ENCODE data around the gene TMCC1.
"Not testable (repeated sequence)": the region's sequence is repeated elsewhere in the genome, so short reads cannot be mapped to it uniquely, and the experiment has no call there.

Gene TMCC1

DNA sequence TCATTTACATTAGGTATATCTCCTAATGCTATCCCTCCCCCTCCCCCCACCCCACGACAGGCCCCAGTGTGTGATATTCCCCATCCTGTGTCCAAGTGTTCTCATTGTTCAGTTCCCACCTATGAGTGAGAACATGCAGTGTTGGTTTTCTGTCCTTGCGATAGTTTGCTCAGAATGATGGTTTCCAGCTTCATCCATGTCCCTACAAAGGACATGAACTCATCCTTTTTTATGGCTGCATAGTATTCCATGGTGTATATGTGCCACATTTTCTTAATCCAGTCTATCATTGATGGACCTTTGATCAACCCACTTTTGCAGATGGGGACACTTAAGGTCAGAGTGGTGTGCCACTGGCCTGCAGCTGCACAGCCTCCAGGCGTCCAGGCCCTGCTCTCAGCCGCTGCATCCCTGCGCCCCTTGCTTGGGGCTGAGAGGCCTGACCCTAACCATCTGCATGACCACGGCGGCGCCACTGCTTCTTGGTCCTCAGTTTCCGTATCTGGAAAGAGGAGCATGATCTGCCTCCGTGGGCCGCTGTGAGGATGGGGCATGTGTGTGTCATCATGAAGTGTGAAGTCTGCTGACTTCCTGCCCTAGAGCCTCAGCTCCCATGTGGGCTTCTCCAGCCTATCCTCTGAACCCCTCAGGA lies 282.6 kb downstream of the TMCC1 start:
- not testable (repeated sequence) for DNase-seq (ENCODE audit: low read depth in 3 of 3)

DNA sequence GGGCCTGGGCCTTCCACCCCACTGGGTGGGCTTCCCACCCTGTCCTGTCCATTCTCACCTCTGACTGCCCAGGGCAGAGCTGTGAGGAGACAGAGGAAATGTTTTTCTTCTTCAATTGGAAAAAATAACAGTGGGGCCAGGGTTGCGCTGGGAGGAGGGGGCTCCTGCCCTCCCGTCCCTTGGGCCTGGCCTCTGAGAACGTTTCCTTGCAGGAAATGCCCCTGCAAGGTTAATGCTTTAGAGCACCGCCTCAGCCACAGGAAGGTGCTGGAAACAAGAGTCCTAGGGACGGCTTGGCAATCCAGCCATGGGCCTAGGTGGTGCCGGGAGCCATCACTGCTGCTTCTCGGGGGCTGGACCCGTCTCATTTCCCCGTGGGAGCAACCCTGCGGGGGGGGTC lies 283.2 kb downstream of the TMCC1 start:
- no peak for DNase-seq (ENCODE audit: low read depth in 3 of 3)

DNA sequence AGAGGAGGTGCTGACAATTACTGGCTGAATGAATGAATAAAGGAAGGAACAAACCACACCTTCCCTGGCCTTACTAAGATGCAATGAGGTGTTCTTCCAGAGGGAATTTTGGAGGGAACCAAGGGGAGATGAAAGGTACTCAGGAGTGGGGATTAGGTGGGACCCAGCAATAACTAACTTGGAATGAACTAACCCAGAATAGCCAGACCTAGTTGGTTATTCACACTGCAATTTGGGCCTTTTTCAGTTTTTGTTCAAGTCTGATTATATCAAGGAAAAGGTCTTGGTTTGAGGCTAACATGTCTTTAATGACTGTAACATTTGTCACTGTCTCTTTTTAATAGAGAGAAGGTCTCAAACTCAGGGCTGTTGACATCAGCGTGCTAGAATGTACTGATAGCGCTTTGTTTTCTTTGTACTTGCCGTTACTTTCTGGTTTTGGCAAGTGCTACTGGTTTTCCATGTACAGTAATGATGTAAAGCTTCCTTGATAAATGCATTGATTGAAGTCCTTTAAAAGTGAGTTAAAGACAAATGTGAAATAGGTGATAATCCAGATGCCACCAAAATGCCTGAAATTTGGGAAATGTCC lies 283.8 kb downstream of the TMCC1 start:
- DNase-seq (ENCODE audit: low read depth in 3 of 3): no peak

DNA sequence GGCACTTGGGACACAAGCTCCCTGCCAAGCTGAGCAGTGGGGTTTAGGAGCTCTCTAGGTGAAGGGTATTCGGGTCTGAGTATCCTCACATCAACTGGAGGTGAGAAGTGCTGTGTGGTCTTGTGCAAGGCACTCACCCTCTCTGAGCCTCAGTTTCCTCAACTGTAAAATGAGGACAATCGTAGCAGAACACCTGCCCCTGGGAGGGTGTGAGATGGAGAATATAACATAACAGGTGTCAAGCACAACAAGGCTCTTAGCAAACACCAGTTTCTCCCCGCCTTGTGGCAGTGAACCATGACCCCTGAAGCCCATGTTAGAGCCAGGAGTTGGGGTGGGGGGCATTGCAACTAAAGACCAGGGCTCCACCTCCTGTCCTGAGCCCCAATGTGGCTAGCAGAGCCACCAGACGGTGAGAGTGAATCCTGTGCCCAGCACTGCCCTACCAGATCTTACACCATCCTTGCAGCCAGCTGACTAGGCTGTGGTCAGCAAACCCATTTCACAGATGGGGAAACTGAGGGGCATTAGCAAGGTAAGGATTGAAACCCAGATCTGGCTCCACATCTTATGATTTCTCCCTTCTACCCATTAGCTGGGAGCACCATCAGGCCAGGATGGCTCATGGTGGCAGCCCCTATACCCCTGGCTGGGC lies 284.4 kb downstream of the TMCC1 start:
- DNase-seq (ENCODE audit: low read depth in 3 of 3): no peak

DNA sequence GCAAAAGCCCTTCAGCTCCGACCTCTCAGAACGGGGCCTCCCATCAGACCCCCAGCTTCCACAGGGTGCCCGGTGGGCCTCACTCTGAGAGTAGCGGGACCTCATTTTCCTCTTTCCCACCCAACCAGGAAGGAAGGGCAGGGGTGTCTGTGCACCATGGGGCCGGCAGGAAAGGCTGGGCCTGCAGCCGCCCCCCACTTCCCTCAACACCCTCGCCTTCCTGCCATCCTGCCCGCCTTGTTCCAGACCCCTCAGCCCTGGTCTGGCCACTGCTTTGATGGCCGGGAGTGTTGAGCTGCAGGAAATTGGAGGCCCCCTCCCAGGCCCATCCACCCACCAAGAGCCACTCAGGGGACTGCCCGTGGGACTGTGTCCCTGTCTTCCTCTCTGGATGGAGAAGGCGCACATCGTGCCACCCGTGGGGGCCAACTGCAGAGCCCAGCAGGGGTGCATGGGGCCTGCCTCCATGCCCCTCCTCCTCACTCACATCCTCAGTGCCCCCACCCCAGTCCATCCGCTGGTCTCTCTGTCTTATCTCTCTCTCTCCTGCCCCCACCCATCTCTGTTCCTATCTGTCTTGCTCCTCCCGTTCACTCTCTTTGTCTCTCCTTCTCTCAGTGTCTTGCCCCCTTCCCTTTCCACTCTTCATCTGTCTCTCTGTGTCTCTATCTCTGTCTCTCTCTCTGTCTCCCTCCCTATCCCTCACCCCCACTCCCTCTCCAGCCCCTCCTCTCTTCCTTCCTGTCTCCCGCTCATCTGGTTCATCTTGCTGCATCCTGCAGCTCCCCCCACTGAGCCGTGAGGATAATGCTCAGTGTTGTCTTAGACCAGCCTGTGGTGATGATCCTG lies 285.2 kb downstream of the TMCC1 start:
- no peak for DNase-seq (ENCODE audit: low read depth in 3 of 3)

DNA sequence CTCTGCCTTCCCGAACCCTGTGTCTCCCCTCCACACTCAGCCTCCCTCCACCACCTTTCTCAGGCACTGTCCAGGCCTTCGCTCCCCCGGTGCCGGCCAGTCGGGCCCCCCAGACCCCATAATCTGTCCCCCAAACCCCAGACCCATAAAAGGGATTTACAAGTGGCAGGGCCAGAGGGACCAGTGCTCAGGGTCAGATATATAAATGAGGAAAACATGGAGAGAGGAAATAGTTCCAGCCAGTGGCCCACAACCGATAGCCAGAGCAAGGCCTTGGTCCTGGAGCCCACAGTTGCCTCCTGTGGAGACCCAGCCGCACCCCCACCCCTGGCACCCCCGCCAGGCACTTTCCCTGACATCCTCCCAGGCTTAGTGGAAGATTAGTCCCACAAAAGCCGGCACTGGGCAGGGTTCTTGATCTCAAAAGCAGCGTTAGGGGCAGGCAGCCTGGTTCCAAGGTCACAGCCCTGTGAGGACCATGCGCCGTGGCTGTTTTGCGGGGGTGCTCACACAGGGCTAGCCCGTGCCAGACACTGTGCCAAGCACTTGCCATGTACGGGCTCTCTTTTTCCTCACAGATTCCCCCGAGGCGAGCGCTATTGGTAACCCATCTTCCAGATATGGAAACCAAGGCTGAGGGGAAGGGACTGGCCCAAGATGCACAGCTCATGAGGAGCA lies 286.0 kb downstream of the TMCC1 start:
- DNase-seq (ENCODE audit: low read depth in 3 of 3): no peak

DNA sequence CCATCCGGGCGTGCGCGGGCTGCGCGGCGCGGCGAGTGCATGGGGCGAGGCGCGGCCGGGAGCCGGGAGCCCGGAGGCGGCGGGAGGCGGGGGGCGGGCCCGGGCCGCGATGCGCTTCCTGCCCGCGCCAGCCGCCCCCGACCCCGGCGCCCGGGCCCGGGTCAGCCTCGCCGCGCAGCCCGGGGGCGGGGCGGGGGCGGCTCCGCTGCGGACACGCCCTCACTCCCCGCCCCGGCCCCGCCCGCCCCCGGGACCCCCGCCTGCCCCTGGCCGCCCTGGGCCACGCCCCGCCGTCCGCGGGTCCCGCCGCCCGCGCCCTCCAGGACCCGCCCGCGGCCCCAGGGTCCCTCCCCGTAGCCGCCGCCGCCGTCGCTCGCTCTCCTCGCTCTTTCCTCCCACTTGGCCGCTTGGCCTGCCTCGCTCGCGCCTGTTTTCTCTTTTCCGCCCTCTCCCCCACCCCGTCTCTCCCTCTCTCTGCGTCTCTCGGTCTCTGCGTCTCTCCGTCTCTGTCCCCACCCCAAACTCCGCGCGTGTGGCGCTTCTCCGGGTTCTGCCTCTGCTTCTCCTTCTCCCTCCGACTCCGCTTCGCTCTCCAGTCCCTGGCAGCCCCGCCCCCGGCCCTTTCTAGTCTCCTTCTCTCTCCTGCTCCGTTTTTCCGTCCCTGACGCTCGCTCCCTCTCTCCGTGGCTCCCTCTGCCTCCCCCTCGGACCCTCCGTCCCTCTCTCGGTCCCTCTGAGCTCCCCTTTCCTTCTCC lies 286.7 kb downstream of the TMCC1 start, which contains the start of gene PLXND1:
TSS of gene PLXND1 (minus strand) at position 41 of the 755 bp plus-strand sequence. CDS start at position 4, 37 bp downstream.
- DNase-seq (ENCODE audit: low read depth in 3 of 3): peak in 1 of 3 experiments; percentile 28

DNA sequence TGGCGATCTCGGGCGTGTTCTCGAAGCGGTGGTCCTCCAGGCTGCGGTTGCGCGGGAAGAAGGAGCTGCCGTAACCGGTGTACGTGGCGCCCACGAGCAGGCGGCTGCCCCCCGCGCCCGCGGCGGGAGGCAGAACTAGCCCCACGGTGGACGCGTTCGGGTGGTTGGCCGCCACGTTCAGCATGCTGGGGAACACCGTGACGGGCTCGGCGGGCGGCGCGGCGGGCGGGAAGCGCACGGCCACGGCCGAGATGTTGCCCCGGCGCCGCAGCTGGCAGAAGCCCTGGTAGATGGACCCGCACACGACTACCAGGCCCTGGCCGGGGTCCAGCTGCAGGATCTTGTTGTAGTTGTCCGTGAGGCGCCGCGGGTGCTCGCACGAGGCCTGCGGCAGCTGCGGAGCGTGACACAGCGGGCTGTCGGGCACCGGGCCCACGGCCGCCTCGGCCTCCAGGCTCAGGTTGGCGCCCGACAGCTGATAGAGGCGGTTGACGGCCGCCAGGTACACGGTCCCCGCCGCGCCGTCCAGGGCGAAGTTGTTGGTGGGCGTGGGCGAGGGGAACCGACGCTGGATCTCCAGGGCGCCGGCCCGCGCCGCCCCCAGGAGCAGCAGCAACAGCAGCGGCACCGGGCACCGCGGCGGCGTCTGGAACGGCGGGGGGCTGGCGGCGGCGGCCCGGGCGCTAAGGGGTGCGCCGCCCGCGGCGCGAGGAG lies 287.4 kb downstream of the TMCC1 start:
- DNase-seq (ENCODE audit: low read depth in 3 of 3): no peak

DNA sequence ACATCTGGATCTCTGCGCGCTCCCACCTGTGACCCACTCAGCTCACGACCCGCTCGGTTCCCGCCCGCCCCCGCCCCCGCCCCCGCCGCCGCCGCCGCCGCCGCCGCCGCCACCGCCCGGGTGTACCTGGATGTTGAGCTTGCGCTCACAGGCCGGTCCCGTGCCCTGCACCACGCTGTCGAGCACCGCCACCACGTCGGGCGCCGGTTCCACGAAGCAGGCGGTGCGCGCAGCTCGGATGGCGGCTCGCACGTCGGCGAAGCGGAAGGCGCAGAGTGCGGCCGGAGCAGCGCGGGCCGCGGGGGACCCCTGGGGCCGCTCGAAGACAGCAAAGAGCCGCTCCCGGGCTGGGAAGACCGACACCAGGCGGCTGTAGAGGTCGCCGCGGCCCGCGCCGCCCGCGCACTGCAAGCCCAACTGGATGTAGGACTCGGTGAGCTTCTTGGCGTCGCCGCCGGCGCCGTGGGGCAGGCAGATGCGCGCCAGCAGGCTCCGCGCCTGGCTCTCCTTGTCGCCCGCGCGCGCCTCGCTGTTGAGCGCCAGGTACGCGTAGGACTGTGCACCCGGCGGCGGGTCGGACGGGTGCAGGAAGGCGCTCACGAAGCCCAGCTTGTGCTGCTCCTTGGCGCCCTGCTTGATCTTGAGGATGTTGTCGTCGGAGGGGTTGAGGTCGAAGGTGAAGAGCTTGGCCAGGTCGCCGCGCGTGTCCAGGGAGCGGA lies 288.1 kb downstream of the TMCC1 start:
- DNase-seq (ENCODE audit: low read depth in 3 of 3): peak in 1 of 3 experiments; percentile 36

DNA sequence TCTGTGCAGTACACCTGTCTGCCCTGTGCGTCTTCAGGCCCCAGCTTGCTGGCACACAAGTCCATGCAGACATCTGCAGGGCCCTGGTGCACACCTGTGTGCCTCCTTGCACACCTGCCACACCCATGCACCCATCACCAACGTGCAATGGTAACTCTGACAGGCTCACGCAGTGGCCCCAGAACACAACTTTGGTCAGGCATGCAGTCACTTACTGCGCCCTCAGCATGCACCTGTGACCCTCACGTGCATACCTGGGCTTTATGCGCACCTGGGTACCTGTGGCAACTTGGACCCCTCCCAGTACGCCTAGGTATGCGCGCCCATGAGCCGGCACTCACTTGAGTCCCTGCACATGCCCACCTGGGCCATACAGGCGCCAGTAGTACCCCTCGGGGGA lies 288.7 kb downstream of the TMCC1 start:
- no peak for DNase-seq (ENCODE audit: low read depth in 3 of 3)

DNA sequence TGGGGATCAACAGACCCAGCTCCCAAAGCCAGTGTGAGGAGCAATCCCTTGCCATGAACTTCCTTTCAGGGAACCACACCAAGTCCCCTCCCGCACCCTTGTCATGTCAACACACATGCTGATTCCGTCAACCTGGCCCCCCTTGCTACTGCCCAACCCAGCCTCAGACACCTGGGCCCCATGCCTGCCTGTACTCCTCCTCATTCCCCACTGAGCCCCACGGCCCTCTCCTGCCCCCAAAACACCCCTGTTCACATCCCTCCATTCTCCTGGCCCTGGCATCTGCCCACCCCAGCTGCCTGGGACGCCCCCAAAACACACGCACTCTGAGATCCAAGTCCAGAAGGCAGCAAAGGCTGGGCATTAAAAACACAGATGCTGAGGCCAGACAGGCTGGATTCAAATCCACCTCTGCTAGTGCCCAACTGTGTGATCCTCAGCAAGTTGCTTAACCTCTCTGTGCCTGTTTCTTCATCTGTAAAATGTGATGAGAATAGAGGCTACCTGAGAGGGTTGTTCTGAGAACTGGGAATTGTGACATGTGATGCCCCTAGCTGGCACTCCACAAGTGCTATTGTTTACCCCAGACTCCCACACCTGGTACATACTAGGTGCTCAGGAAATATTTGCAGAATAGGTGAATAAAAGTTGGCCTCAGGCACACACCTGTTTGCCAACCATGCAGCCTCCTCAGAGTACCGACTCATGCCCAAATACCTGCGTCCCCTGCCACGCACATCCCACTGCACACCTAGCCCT lies 289.3 kb downstream of the TMCC1 start:
- no peak for DNase-seq (ENCODE audit: low read depth in 3 of 3)

DNA sequence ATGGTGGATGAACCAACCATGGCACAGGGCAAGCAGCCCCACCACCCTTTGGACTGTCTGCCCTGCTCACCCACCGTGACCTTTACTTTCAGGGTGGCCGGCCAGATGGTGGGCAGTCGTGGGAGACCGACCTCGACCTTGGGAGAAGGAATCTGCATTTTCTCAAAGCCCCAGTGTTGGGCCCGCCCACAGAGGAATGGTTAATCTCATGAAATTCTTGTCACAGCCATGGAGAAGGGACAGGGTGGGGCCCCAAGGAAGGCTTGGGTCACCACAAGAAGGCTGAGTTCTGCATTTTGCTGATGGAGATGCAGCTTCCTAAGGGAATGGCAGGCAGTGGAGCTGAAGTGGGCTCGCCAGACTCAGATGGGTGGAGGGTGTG lies 290.0 kb downstream of the TMCC1 start:
- no peak for DNase-seq (ENCODE audit: low read depth in 3 of 3)

DNA sequence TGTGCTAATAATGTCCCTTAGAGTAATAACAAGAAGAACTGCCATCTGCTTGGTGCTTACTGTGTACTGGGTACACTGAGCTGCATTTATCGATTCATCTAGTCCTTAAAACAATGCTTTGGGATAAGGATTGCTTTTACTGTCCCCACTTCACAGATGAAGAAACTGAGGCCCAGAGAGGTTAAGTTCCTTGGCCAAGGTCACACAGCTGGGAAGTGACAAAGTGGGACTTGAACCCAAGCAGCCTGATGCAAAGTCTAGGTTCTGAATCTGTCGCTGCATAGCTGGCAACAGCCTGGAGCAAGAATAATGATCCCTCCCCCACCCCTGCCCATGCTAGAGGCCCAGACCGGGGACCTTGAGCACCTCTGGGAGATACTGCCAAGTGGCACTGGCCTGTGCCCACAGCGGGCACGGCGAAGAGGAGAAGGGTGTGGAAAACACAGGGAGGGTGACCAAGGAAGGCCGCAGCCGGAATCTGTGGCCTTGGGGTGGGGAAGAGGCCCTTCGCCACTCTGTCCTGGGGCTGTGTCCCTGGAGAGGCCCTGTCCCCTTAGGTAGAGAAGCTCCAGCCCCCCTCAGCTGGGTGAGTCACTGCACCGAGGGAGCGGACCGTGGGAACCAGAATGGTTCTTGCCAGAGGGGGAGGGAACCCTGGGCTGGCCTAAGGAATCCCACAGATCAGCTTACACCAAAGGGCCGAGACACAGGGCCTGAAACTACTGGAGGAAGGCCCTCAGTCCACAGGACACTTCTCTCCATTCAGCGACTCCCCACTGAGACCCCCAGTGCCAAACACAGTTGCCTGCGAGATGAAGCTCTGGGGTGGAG lies 290.6 kb downstream of the TMCC1 start:
- no peak for DNase-seq (ENCODE audit: low read depth in 3 of 3)

DNA sequence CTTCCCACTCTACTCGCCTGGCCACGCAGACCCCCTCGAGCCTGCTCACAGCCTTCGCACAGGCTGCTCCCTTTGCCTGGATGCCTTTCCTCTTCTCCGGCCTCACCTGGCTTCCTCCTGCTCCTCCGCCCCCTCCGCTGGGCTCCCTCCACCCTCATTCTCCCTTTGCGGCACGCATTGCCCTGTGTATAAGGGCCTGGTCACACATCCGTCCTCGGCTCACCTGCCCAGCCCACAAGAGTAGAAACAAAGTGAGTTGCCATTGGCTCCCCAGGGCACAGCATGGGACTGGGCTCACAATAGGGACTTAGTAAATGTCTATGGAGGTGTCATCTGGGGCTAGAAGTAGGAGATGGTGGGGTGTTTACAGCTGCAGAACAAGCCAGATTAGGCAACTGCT lies 291.2 kb downstream of the TMCC1 start:
- DNase-seq (ENCODE audit: low read depth in 3 of 3): no peak

DNA sequence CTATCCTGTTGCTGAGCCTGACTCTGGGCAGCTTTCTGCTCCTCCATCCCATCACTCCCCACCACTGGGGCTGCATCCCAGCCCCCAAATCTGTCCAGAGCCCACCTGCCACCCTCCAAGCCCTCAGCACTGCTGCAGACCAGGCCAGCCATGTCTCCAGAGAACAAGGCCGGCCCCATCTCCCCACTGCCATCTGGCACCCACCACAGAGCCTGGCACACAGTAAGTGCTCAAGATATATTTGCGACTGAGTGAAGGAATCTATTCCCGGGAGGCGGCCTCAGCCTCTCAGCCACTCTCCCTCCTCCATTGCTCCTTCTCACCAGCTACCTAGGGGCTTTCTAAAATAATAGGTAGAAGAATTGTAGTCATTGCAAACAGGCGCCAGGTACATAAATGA lies 291.8 kb downstream of the TMCC1 start:
- DNase-seq (ENCODE audit: low read depth in 3 of 3): no peak

DNA sequence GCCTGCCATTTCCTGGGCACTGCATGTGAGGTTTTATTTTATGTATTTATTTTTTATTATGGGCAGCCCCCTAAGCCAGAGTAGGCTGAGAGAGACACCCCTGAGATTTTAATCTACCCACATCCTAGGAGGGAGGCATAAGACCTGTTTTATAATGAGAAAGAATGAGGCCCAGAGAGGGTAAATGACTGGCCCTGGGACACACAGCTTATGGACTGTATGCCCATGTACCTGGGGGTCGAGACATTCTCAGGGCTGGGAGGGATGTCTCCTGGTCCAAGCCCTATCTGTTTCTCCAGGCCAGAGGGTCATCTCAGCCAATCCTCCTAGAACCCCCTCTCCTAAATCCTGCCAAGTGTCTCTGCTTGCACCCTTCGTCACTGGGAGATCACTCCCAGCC lies 293.2 kb downstream of the TMCC1 start:
- no peak for DNase-seq (ENCODE audit: low read depth in 3 of 3)

DNA sequence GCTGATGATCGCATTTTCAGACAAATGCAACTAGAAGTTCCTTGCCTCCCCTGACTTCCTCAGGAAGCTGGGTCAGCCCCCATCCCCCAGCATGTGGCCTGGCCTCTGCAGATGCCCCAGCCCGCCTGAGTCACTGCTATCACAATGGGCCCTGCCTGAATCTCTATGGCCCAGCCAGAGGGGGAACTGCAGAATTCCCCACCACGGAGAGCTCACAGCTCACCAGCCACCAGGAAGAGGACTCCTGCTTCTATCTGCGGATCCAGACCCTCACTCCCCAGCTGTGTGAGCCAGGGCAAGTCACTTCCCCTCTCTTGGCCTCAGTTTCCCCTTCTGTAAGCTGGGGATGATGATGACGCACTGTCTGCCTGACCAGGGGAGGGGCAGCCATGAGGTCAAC lies 293.9 kb downstream of the TMCC1 start:
- DNase-seq (ENCODE audit: low read depth in 3 of 3): no peak

DNA sequence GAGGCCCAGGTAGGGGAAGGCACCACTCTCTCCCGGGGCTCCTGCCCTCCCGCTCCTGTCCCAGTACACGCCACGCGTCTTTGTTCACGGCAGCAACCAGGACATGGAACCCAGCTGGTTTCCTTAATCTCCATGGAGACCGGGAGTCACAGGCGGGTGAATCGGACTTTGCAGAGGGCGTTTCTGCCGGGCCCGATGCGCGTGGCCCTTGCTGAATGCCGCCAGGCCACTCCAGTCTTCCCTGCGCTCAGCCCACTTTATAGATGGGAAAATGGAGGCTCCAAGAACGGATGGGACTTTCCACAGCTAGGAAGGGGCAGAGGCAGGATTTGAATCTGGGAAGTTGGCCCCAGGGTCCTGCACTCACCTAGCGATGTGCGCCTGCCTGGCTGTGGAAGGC lies 294.4 kb downstream of the TMCC1 start:
- DNase-seq (ENCODE audit: low read depth in 3 of 3): no peak

Measured in stimulated activated CD4-positive, alpha-beta T cell treated with anti-CD3 and anti-CD28 coated beads, TNF-alpha, amount 100 ng/mL, for 24 hours (primary cell).